Sigmoid colon (tissue), 4 donors: ENCODE measurements around the gene CYP2D6.

Experiments used
- CTCF ChIP-seq, 4 experiments: fragments of 450-650 bp in 3 of 4; fragments of 200-600 bp in 1 of 4; IDR thresholded peaks; one replicate each; pipeline ENCODE4 v1.5.1; 2016 to 2019; ENCODE audit warnings: antibody characterized with exemption in 4 of 4, mild to moderate bottlenecking in 3 of 4, moderate library complexity in 2 of 4
- EP300 ChIP-seq, 4 donors: sonication (generic); formaldehyde crosslinking; IDR thresholded peaks; one replicate each; pipeline ENCODE4 v1.6.1; 2017; ENCODE audit warnings: antibody characterized with exemption in 4 of 4
- POLR2AphosphoS5 ChIP-seq, 4 donors: sonication (generic); formaldehyde crosslinking; IDR thresholded peaks; one replicate each; pipeline ENCODE4 v1.6.1; 2017; ENCODE audit warnings: antibody characterized with exemption in 4 of 4

GRCh38 chr22:42158456-42159132 is 28.0 kb upstream of the CYP2D6 start:
- no peak for TF ChIP-seq CTCF (IDR thresholded peaks at IDR 0.05)
- no peak for TF ChIP-seq POLR2AphosphoS5 (IDR thresholded peaks at IDR 0.05)
- no peak for TF ChIP-seq EP300 (IDR thresholded peaks at IDR 0.05)
